DMS114 treated with DMSO at 0.1 percent for 48 hours (cell line): ENCODE measurements around the gene POC1A.
"Not testable (repeated sequence)": the region's sequence is repeated elsewhere in the genome, so short reads cannot be mapped to it uniquely, and the experiment has no call there.

ENCODE experiments used
- DNase-seq: peaks from one replicate; lab custom pipeline; 2025; ENCODE audit not compliant: unreplicated experiment; lab: John Stamatoyannopoulos, UW

Gene POC1A

DNA sequence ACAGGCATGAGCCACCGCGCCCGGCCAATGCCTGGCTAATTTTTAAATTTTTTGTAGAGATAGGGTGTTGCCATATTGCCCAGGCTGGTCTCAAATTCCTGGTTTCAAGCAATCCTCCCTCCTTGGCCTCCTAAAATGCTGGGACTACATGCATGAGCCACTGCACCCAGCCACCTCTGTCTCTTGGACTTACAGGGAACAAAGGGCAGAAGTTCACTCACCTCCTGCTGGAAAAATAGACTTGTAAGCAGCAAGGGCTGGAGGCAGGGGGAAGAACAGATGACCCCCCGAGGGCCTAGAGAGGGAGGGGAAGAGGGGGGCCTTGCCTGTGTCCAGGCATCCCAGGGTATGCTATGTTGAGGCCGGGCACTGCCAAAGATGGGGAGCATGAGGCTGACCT is 120.0 kb downstream of the POC1A start:
- DNase-seq, result no peak

DNA sequence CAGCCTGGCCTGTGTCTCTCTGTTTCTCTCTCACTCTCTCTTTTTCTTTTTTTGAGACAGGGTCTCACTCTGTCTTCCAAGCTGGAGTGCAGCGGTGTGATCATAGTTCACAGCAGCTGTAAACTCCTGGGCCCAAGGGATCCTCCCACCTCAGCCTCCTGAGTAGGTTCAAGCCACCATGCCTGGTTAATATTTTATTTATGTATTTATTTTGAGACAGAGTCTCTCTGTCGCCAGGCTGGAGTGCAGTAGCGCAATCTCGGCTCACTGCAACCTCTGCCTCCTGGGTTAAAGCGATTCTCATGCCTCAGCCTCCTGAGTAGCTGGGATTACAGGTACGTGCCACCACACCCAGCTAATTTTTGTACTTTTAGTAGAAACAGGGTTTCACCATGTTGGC is 120.5 kb downstream of the POC1A start:
- not testable (repeated sequence) for DNase-seq

DNA sequence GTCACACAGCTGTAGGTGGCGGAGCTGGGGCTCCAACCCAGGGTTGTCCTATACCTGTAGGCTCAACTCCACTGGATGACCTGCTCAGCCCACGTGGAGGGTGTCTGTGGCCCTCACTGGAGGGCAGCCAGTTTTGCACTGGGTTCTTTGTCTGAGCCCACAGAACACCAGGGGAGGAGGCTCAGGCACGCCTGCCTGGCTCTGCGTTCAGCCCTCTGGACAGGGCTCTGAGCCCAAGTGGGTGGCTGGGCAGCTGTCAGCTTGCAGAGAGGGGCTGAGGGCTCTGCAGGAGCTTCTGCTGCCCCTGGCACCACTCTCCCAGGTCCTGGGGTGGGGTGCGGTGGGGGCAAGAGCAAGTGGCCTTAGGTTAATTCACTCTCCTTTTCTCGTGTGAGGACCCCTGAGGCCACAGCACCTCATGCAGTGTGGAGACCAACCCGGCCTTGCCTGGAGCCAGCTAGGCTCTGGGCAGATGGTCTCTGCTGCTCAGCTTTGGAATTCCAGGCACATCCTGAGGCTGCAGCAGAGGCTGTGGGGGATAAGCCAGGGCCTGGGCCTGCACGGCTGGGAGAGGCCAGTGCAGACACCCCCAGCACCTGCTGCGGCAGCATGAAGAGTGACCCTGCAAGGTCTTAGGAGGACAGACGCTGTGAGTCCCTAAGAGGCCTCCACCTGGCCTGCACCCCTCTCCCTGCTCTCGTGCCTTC is 121.4 kb downstream of the POC1A start:
- DNase-seq, result no peak

DNA sequence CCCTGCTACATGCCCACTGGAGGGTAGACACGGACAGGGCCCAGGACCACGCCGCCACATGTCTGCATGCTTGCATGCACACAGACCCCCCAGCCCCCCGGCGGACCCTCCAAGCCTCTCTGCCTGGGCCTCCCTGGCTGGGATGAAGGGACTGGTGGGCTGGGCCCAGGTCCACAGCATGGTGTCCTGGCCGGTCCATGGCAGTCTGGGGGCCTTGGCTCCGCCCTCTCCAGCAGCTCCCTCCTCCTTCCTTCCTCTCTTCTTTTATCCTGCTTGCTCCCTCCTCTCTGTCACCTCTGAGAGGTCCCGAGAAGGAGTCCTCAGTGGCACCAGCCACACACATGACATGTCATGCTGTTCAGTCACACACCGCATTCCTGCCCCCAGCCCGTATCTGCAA is 122.3 kb downstream of the POC1A start:
- DNase-seq, result no peak

DNA sequence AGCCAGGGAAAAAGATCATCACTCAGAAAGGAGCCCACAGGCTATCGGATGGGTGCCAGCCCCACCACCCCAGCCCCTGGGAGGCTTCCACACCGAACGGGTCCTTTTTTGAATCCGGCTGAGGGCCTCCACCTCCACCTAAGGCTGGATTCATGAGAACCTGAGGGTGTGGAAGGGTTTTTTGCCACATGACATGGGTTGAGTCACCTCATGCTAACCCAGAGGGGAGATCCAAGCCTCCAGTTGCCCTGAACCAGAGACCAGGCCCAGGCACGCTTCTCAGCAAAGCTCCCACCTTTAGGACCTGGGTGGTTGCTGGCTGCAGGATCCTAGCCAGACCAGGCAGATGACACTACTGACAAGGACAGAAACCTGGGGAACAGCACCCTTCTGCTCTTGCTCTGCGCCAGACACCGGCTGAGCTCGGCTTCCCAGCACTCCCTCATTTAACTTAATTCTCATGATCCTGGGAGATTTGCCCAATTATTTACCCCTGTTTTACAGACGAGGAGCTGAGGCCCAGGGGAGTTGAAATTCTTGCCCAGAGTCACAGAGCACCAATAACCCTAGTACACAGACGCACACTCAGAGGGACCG is 123.4 kb downstream of the POC1A start:
- no peak for DNase-seq

DNA sequence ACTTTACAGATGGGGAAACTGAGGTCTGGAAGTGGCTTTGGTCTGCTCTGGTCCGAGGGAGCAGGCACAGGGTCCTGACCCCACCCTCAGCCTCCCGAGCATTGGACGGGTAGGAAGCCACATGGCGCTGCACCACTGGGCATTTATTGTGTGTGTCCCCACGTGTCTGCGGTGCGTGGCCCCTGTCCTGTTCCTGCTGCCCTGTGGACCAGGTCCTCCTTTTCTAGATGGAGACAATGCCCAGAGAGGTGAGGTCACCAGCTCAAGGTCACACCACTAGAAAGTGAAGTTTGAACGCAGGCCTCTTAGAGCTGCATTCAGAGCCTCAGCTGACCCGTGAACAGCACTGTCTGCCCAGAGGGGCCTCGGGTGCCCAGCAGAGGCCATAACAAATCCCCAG is 124.7 kb downstream of the POC1A start:
- no peak for DNase-seq

DNA sequence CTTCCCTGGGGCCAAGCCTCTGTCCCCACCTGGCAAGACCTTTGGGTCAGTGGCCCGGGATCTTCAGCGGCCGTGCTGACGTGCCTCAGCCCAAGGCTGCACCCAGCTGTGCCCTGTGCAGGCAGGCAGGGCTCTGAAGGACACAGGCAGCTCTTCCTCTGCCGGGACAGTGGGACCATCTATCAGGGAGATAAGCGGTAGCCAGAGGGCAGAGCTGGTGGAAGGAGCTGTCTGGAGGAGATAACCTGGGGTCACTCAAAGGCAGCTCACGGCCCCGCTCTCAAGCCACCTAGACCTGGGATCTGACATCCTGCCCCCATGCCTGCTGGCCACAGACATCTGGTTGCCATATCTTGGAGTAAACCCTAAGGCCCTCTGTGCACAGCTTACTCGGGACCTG is 125.2 kb downstream of the POC1A start:
- DNase-seq, result no peak

DNA sequence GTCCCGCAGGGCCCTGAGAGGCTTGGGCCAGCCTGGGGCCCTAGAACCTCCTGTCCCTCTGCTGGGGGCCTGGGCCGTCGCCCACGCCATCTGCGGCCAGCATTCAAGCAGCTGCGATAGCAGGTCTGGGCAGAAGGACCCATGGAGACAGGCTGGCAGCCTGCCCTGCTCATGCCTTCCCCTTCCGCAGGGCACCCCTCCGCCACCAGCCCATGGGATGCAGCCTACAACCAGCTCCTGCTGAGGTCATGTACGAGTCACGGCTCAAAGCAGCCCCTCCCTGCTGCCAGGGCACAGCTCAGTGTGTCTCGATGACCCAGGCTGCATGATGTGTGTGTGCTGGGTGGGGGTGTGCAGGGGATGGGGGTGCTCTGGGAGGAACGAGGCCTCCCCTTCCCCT is 125.7 kb downstream of the POC1A start:
- DNase-seq, result no peak

DNA sequence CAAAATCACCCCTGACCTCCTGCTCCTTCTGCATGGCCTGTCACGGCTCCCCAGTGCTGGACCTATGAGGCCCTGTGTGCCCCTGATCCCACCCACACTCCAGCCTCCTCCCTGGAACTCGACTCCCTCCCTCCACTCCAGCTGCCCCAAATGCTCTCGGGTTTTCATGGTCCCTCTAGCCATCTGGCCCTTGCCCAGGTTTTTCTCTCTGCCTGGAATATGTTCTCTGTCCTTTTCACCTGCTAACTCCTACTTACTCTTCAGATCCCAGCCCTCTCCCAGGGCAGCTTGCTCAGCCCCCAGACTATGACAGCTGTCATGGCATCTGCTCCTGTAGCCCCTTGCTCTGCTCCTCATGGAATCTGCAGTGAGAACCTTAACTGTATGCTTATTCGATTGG is 128.2 kb downstream of the POC1A start:
- DNase-seq, result no peak

DNA sequence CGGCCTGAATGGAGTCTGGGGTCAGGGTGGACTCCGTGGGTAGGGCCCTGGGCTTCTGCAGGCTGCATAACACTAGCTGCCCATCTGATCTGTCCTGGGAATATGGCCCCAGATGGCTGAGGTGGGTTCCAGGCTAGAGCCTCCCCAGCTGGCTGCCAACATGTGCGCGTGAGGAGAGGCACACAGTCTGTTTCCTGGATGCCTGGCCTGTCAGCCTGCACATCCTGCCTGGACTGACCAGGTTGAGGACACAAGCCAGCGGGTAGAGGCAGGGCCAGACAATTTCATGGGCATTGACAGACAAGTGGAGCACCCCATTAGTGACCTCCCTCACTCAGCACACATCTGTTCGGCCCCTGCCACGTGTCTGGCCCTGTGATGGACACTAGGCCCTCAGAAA is 128.8 kb downstream of the POC1A start:
- no peak for DNase-seq
